MM.1S (cell line): ENCODE data around the gene HOXC10.

Experiments
- DNase-seq: peaks from one replicate; pipeline ENCODE4 v3.0.0-alpha.2; 2015
- H2AFZ ChIP-seq: fragments of 300-600 bp; sonication (generic); 2 replicates; pipeline ENCODE4 v1.6.0; 2016; ENCODE audit warnings: antibody characterized with exemption, low read length
- H3F3A ChIP-seq: fragments of 300-600 bp; sonication (generic); 2 replicates; pipeline ENCODE4 v1.6.1; 2016; ENCODE audit warnings: mild to moderate bottlenecking, antibody characterized with exemption, low read length, moderate library complexity, mixed read lengths; ENCODE audit not compliant: insufficient read depth
- H3K27ac ChIP-seq: fragments of 300-600 bp; sonication (generic); 2 replicates; pipeline ENCODE4 v1.5.1; 2016; ENCODE audit warnings: mild to moderate bottlenecking, low read length
- H3K27me3 ChIP-seq: fragments of 300-600 bp; sonication (generic); replicated peaks from 2 replicates; pipeline ENCODE4 v1.6.0; 2016; ENCODE audit warnings: low read length; ENCODE audit not compliant: insufficient read depth
- H3K36me3 ChIP-seq: fragments of 300-600 bp; sonication (generic); replicated peaks from 2 replicates; pipeline ENCODE4 v1.6.1; 2016; ENCODE audit warnings: mild to moderate bottlenecking, low read length, mixed read lengths; ENCODE audit not compliant: insufficient read depth
- H3K4me1 ChIP-seq: fragments of 300-600 bp; sonication (generic); 2 replicates; pipeline ENCODE4 v1.6.1; 2016; ENCODE audit warnings: low read length, mixed read lengths
- H3K4me2 ChIP-seq: fragments of 300-600 bp; sonication (generic); 2 replicates; pipeline ENCODE4 v1.6.0; 2016; ENCODE audit warnings: low read depth, low read length
- H3K4me3 ChIP-seq: fragments of 300-600 bp; sonication (generic); 2 replicates; pipeline ENCODE4 v1.5.1; 2016; ENCODE audit warnings: low read length, mixed read lengths
- H3K79me2 ChIP-seq: fragments of 300-600 bp; sonication (generic); 2 replicates; pipeline ENCODE4 v1.6.1; 2016; ENCODE audit warnings: mixed run types, low read length, mixed read lengths
- H3K9ac ChIP-seq: fragments of 300-600 bp; sonication (generic); 2 replicates; pipeline ENCODE4 v1.6.1; 2016; ENCODE audit warnings: low read length, mixed read lengths
- H3K9me2 ChIP-seq: fragments of 300-600 bp; sonication (generic); replicated peaks from 2 replicates; pipeline ENCODE4 v1.6.1; 2016; ENCODE audit warnings: mild to moderate bottlenecking, low read length, mixed read lengths; ENCODE audit not compliant: insufficient read depth
- H3K9me3 ChIP-seq: fragments of 300-600 bp; sonication (generic); replicated peaks from 2 replicates; pipeline ENCODE4 v1.6.1; 2016; ENCODE audit warnings: mild to moderate bottlenecking, low read length, mixed read lengths; ENCODE audit not compliant: insufficient read depth
- H4K20me1 ChIP-seq: fragments of 300-600 bp; sonication (generic); 2 replicates; pipeline ENCODE4 v1.6.1; 2016; ENCODE audit warnings: mild to moderate bottlenecking, low read length, moderate library complexity, mixed read lengths; ENCODE audit not compliant: insufficient read depth
- CTCF ChIP-seq: fragments of 300-600 bp; sonication (generic); IDR thresholded peaks from 2 replicates; pipeline ENCODE4 v1.5.1; 2016; ENCODE audit warnings: antibody characterized with exemption, low read length, mixed read lengths
- EZH2 ChIP-seq: fragments of 300-600 bp; sonication (generic); optimal IDR thresholded peaks from 2 replicates; pipeline ENCODE3; 2017; ENCODE audit warnings: low read depth, mild to moderate bottlenecking, antibody characterized with exemption, low read length, mixed read lengths
- EZH2phosphoT487 ChIP-seq: fragments of 300-600 bp; sonication (generic); IDR thresholded peaks from 2 replicates; pipeline ENCODE4 v1.6.1; 2018; ENCODE audit warnings: antibody characterized with exemption, low read length

The HOXC10 gene

GRCh38 chr12:54038284-54038870 is 53.4 kb downstream of the HOXC10 start:
- no peaks in the 10 kb centered on the region for H4K20me1 ChIP-seq
- DNase-seq = no peak
- H2AFZ ChIP-seq = no peak overlapping the region
- H3K4me1 ChIP-seq = no peaks in the 10 kb centered on the region
- no peak overlapping the region for H3K4me2 ChIP-seq
- H3K9ac ChIP-seq = no peak overlapping the region
- no peaks in the 10 kb centered on the region for H3K9me3 ChIP-seq
- H3K36me3 ChIP-seq = no peaks in the 10 kb centered on the region
- no peak overlapping the region for H3K27ac ChIP-seq
- H3K9me2 ChIP-seq = no peaks in the 10 kb centered on the region
- no peaks in the 10 kb centered on the region for H3K79me2 ChIP-seq
- H3K4me3 ChIP-seq = no peak overlapping the region
- no peaks in the 10 kb centered on the region for H3F3A ChIP-seq
- peaks cover 81% of the 10 kb centered on the region for H3K27me3 ChIP-seq
- TF ChIP-seq CTCF (no peak), EZH2phosphoT487 (no peak), EZH2 (no peak)

GRCh38 chr12:54038871-54039414 is 54.0 kb downstream of the HOXC10 start:
- Histone ChIP-seq H3K4me2 (no peak overlapping the region), H3K4me1 (no peaks in the 10 kb centered on the region), H4K20me1 (no peaks in the 10 kb centered on the region), H3K36me3 (no peaks in the 10 kb centered on the region), H3K27ac (no peak overlapping the region), H3K9ac (no peak overlapping the region), H3K79me2 (no peaks in the 10 kb centered on the region), H3F3A (no peaks in the 10 kb centered on the region), H3K9me3 (no peaks in the 10 kb centered on the region), H3K4me3 (no peak overlapping the region), H2AFZ (no peak overlapping the region), H3K9me2 (no peaks in the 10 kb centered on the region), H3K27me3 (peaks cover 75% of the 10 kb centered on the region)
- no peak for TF ChIP-seq CTCF
- DNase-seq = no peak

GRCh38 chr12:54039417-54040147 is 54.6 kb downstream of the HOXC10 start:
- no peak for TF ChIP-seq CTCF
- TF ChIP-seq EZH2 = no peak
- TF ChIP-seq EZH2phosphoT487 = no peak
- Histone ChIP-seq H3K79me2 (no peaks in the 10 kb centered on the region), H3K27ac (no peak overlapping the region), H3F3A (no peaks in the 10 kb centered on the region), H4K20me1 (no peaks in the 10 kb centered on the region), H3K9me3 (no peaks in the 10 kb centered on the region), H3K4me2 (peak overlapping the region; percentile 40), H2AFZ (peak overlapping the region; percentile 59), H3K4me1 (no peaks in the 10 kb centered on the region), H3K36me3 (no peaks in the 10 kb centered on the region), H3K27me3 (peaks cover 74% of the 10 kb centered on the region), H3K9ac (no peak overlapping the region), H3K4me3 (peak overlapping the region; percentile 13; the same call in 1 of the 2 replicates), H3K9me2 (no peaks in the 10 kb centered on the region)
- DNase-seq = no peak
